ENCODE results near the gene FCHSD2. TPM values are rescaled to one million over a fixed set of nuclear protein-coding genes. Genes with fewer than 3 reads are reported as not detected.

The FCHSD2 gene
- total RNA-seq, 1 donor from 2014 or later: 18.9 TPM

GRCh38 chr11:72900013-72900412, 242.1 kb downstream of the FCHSD2 start:
- Mint-ChIP-seq H3K27me3 (ENCODE audit: low read depth, unreplicated experiment) (no peaks in the 10 kb centered on the region), H3K4me3 (ENCODE audit: unreplicated experiment) (no peak overlapping the region), H3K4me1 (ENCODE audit: low read depth, unreplicated experiment) (no peaks in the 10 kb centered on the region), H3K9me3 (ENCODE audit: unreplicated experiment) (no peaks in the 10 kb centered on the region), H3K27ac (ENCODE audit: unreplicated experiment) (no peak overlapping the region), H3K36me3 (ENCODE audit: low read depth, unreplicated experiment) (no peaks in the 10 kb centered on the region)
- Histone ChIP-seq H3K79me2 (ENCODE audit: insufficient read depth, low read length) (no peaks in the 10 kb centered on the region), H3K9me3 (ENCODE audit: insufficient read depth, low read depth, low read length) (no peaks in the 10 kb centered on the region), H3K9ac (ENCODE audit: low read length) (no peak overlapping the region), H3K27me3 (ENCODE audit: insufficient read depth, low read length) (no peaks in the 10 kb centered on the region), H2AFZ (ENCODE audit: low read depth, low read length) (no peak overlapping the region), H3K36me3 (ENCODE audit: insufficient read depth, low read length) (peaks cover 2% of the 10 kb centered on the region), H3K4me3 (ENCODE audit: insufficient read depth, low read depth, low read length) (no peak overlapping the region), H3K27ac (ENCODE audit: low read depth, low read length) (no peak overlapping the region), H3K4me1 (ENCODE audit: insufficient read depth, low read length) (no peaks in the 10 kb centered on the region), H3K4me2 (ENCODE audit: low read length) (no peak overlapping the region), H4K20me1 (ENCODE audit: insufficient read depth, low read length) (no peaks in the 10 kb centered on the region)
- FAIRE-seq (no peak), DNase-seq (ENCODE audit: low read depth) (no peak)
- no peak for TF ChIP-seq EZH2 (IDR thresholded peaks at IDR 0.05; ENCODE audit: insufficient read depth, low read length)
- no peak for TF ChIP-seq CTCF (IDR thresholded peaks at IDR 0.05; ENCODE audit: insufficient read depth, low read depth, low read length)

- H3K4me1 ChIP-seq (ENCODE audit: insufficient read depth, low read length): no peaks in the 10 kb centered on the region
- H2AFZ ChIP-seq (ENCODE audit: low read depth, low read length): no peak overlapping the region
- H3K27me3 Mint-ChIP-seq (ENCODE audit: low read depth, unreplicated experiment): no peaks in the 10 kb centered on the region
- H3K27ac ChIP-seq (ENCODE audit: low read depth, low read length): no peak overlapping the region
- no peak overlapping the region for H3K27ac Mint-ChIP-seq (ENCODE audit: unreplicated experiment)
- no peaks in the 10 kb centered on the region for H3K79me2 ChIP-seq (ENCODE audit: insufficient read depth, low read length)
- no peaks in the 10 kb centered on the region for H3K9me3 Mint-ChIP-seq (ENCODE audit: unreplicated experiment)
- TF ChIP-seq CTCF (IDR thresholded peaks at IDR 0.05; ENCODE audit: insufficient read depth, low read depth, low read length): no peak
- no peak for TF ChIP-seq EZH2 (IDR thresholded peaks at IDR 0.05; ENCODE audit: insufficient read depth, low read length)
- H4K20me1 ChIP-seq (ENCODE audit: insufficient read depth, low read length): no peaks in the 10 kb centered on the region
- FAIRE-seq (no peak), DNase-seq (ENCODE audit: low read depth) (no peak)
- no peak overlapping the region for H3K4me3 ChIP-seq (ENCODE audit: insufficient read depth, low read depth, low read length)
- no peaks in the 10 kb centered on the region for H3K36me3 Mint-ChIP-seq (ENCODE audit: low read depth, unreplicated experiment)
- H3K9ac ChIP-seq (ENCODE audit: low read length): no peak overlapping the region
- no peaks in the 10 kb centered on the region for H3K4me1 Mint-ChIP-seq (ENCODE audit: low read depth, unreplicated experiment)
- no peaks in the 10 kb centered on the region for H3K27me3 ChIP-seq (ENCODE audit: insufficient read depth, low read length)
- no peak overlapping the region for H3K4me2 ChIP-seq (ENCODE audit: low read length)
- peaks cover 2% of the 10 kb centered on the region for H3K36me3 ChIP-seq (ENCODE audit: insufficient read depth, low read length)
- H3K9me3 ChIP-seq (ENCODE audit: insufficient read depth, low read depth, low read length): no peaks in the 10 kb centered on the region
- no peak overlapping the region for H3K4me3 Mint-ChIP-seq (ENCODE audit: unreplicated experiment)
These were observed 242.9 kb downstream of the FCHSD2 start for GRCh38 chr11:72899238-72899637.

- Histone ChIP-seq H2AFZ (ENCODE audit: low read depth, low read length) (no peak overlapping the region), H3K79me2 (ENCODE audit: insufficient read depth, low read length) (no peaks in the 10 kb centered on the region), H3K27me3 (ENCODE audit: insufficient read depth, low read length) (no peaks in the 10 kb centered on the region), H3K9ac (ENCODE audit: low read length) (no peak overlapping the region), H3K4me1 (ENCODE audit: insufficient read depth, low read length) (no peaks in the 10 kb centered on the region), H3K4me2 (ENCODE audit: low read length) (no peak overlapping the region), H3K9me3 (ENCODE audit: insufficient read depth, low read depth, low read length) (no peaks in the 10 kb centered on the region), H3K4me3 (ENCODE audit: insufficient read depth, low read depth, low read length) (no peak overlapping the region), H3K27ac (ENCODE audit: low read depth, low read length) (no peak overlapping the region), H4K20me1 (ENCODE audit: insufficient read depth, low read length) (no peaks in the 10 kb centered on the region), H3K36me3 (ENCODE audit: insufficient read depth, low read length) (peaks cover 2% of the 10 kb centered on the region)
- Mint-ChIP-seq H3K4me1 (ENCODE audit: low read depth, unreplicated experiment) (no peaks in the 10 kb centered on the region), H3K27ac (ENCODE audit: unreplicated experiment) (no peak overlapping the region), H3K4me3 (ENCODE audit: unreplicated experiment) (no peak overlapping the region), H3K9me3 (ENCODE audit: unreplicated experiment) (no peaks in the 10 kb centered on the region), H3K36me3 (ENCODE audit: low read depth, unreplicated experiment) (no peaks in the 10 kb centered on the region), H3K27me3 (ENCODE audit: low read depth, unreplicated experiment) (no peaks in the 10 kb centered on the region)
- TF ChIP-seq EZH2 (IDR thresholded peaks at IDR 0.05; ENCODE audit: insufficient read depth, low read length) (no peak), CTCF (IDR thresholded peaks at IDR 0.05; ENCODE audit: insufficient read depth, low read depth, low read length) (no peak)
- DNase-seq (ENCODE audit: low read depth) (no peak), FAIRE-seq (no peak)
These were observed 244.6 kb downstream of the FCHSD2 start for GRCh38 chr11:72897506-72897905.

All from astrocyte (in vitro differentiated cells and primary cell).